Pancreas (tissue), 10 donors: Measurements from ENCODE around the gene MRPS18A. TPM values are rescaled to one million over a fixed set of nuclear protein-coding genes. Genes with fewer than 3 reads are reported as not detected.

ENCODE experiments used
- ATAC-seq, 4 donors: fragments of 200-7000 bp; cut with Tn5 transposase; one replicate each; pipeline versions ENCODE4 v1.8.0 to v1.9.1; 2020; ENCODE audit warnings: mild to moderate bottlenecking in 4 of 4, moderate library complexity in 4 of 4
- DNase-seq, 6 donors: peaks; one replicate each; pipeline ENCODE4 v3.0.0-alpha.2; 2020
- FAIRE-seq: peaks from 2 replicates; lab custom pipeline; 2012; peaks lifted over from hg19 to GRCh38; lab: Jason Lieb, UNC
- H3K27ac ChIP-seq, 4 donors: fragments of 200-600 bp; sonication (generic); 1 replicate in 3 of 4; 2 replicates in 1 of 4; pipeline versions ENCODE4 v1.5.0 to v1.8.0; 2020
- H3K27me3 ChIP-seq, 4 donors: fragments of 200-600 bp; one replicate each; pipeline ENCODE4 v1.8.0; 2021
- H3K36me3 ChIP-seq, 3 donors: fragments of 200-600 bp; sonication (generic) in 1 of 3; one replicate each; pipeline versions ENCODE4 v1.5.0 to v1.8.0; 2020 to 2021
- H3K4me1 ChIP-seq, 3 donors: fragments of 200-600 bp; one replicate each; pipeline ENCODE4 v1.8.0; 2021
- H3K4me3 ChIP-seq, 4 donors: fragments of 200-600 bp; sonication (generic) in 2 of 4; one replicate each; pipeline versions ENCODE4 v1.5.0 to v1.8.0; 2020 to 2021
- H3K9me3 ChIP-seq, 4 donors: fragments of 200-600 bp; one replicate each; pipeline ENCODE4 v1.8.0; 2021
- CTCF ChIP-seq, 4 donors: fragments of 200-600 bp; sonication (generic) in 3 of 4; IDR thresholded peaks; one replicate each; pipeline versions ENCODE4 v1.5.0 to v1.8.0; 2021; ENCODE audit warnings: antibody characterized with exemption in 4 of 4
- WGBS, 2 donors: extraction: QIAGEN DNeasy Blood & Tissue Kit; methylation state at CpG; one replicate each; pipeline ENCODE4 v1.1.7; 2013; 5-methylcytosine and 5-hydroxymethylcytosine counted together
- intact Hi-C, 3 donors: fragments of 100-400 bp; cut with DNase I; formaldehyde crosslinking; loops; one replicate each; pipeline versions ENCODE4 v1.11.1 to v1.14.2; 2022
- polyA plus RNA-seq, 2 donors: library from polyadenylated mRNA; stranded (reverse); fragments of 200-250 nt; gene quantifications; one replicate each; pipeline ENCODE4 v1.2.3, GENCODE V29; 2013
- total RNA-seq, 6 donors: library from RNA; stranded (reverse); fragmentation: NEBNext Ultra II Directional in 4 of 6; extraction: Animal tissue kit (Norgen Biotek cat#: 25700) in 4 of 6; gene quantifications; one replicate each; pipeline versions ENCODE4 v1.2.1 to v1.2.4, GENCODE V29; 2021 to 2023
- donor health status: healthy with polysubstance abuse.
- donor health status: DM: no; HTN: no; CAD: no; lungs with moderate emphysema.
- donor health status: DM: no; HTN: no; CAD: no.
- donor health status: control.
- donor health status: control.
- donor health status: Bipolar disorder and iron deficiency.
- donor health status: DM: yes; HTN: yes; CAD: no.
- donor health status: DM: no; HTN: no; CAD: no.
- donor health status: DM: no; HTN: no; CAD: no.
- donor health status: DM: yes; HTN: yes; CAD: no.

The MRPS18A gene
- total and polyA plus RNA-seq, 8 donors, result 10.9 to 24.6 (median 15.7) TPM

DNA sequence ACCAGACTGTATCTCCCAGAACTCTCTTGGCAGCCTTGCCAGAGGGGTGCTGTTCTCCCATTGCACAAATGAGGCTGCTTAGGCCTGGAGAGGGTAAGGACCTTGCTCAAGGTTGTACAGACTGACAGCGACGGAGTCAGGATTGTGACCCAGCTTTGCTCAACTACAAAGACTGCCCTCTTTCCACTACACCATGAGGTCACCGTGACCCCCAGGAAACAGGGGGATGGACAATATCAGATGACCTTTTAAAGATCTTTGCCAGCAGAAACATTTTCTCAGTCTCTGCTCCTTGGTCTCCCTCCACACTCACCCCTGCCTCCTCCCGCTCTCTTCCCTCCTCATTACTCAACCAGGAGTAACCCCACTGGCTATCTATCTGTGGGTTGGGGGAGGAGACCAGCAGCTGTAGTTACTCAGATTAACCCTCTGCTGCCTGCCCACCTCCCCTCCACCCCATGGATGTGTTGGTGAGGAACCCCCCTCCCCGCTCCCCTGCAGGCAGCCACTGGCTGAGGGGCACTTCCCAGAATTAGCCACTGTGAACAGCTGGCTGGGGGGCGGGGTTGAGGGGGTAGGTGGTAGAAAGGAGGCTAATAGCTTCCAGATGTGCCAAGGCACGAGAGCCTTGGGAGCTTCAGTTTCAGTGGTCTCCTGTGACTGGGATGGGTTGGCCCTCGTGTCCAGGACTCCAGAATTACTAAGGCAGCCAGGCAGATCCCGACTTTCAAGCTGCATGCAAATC lies 26.9 kb upstream of the MRPS18A start:
- H3K4me1 ChIP-seq, result no peaks in the 10 kb centered on the region
- 64 to 69% methylated on average over 9 of the region's 9 CpGs for WGBS, 2 donors
- H3K36me3 ChIP-seq, result no peaks in the 10 kb centered on the region
- intact Hi-C loops, result no loop called here
- H3K27me3 ChIP-seq, result no peaks in the 10 kb centered on the region
- H3K9me3 ChIP-seq, result no peaks in the 10 kb centered on the region
- TF ChIP-seq CTCF (IDR thresholded peaks at IDR 0.05), result no peak
- FAIRE-seq (no peak), ATAC-seq (peak in 3 of 4 donors; percentile 15 to 33 (median 28)), DNase-seq (no peak)
- H3K27ac ChIP-seq, result no peak overlapping the region
- no peak overlapping the region for H3K4me3 ChIP-seq

- no peaks in the 10 kb centered on the region for H3K27me3 ChIP-seq
- FAIRE-seq (no peak), DNase-seq (no peak), ATAC-seq (no peak)
- H3K27ac ChIP-seq, result no peak overlapping the region
- intact Hi-C loops, result no loop called here
- no peak overlapping the region for H3K4me3 ChIP-seq
- TF ChIP-seq CTCF (IDR thresholded peaks at IDR 0.05), result no peak
- no peaks in the 10 kb centered on the region for H3K9me3 ChIP-seq
- 88 to 90% methylated on average over 13 of the region's 13 CpGs for WGBS, 2 donors
- no peaks in the 10 kb centered on the region for H3K4me1 ChIP-seq
- H3K36me3 ChIP-seq, result no peaks in the 10 kb centered on the region
Measured at GRCh38 chr6:43713643-43714310, 26.2 kb upstream of the MRPS18A start.

- Histone ChIP-seq H3K27me3 (no peaks in the 10 kb centered on the region), H3K4me1 (no peaks in the 10 kb centered on the region), H3K36me3 (no peaks in the 10 kb centered on the region), H3K9me3 (no peaks in the 10 kb centered on the region), H3K4me3 (no peak overlapping the region), H3K27ac (no peak overlapping the region)
- no peak for TF ChIP-seq CTCF (IDR thresholded peaks at IDR 0.05)
- FAIRE-seq (no peak), DNase-seq (no peak), ATAC-seq (no peak)
- 74 to 90% methylated on average over 6 of the region's 6 CpGs for WGBS, 2 donors
- intact Hi-C loops, result no loop called here
Measured at GRCh38 chr6:43712579-43712978, 25.0 kb upstream of the MRPS18A start.

DNA sequence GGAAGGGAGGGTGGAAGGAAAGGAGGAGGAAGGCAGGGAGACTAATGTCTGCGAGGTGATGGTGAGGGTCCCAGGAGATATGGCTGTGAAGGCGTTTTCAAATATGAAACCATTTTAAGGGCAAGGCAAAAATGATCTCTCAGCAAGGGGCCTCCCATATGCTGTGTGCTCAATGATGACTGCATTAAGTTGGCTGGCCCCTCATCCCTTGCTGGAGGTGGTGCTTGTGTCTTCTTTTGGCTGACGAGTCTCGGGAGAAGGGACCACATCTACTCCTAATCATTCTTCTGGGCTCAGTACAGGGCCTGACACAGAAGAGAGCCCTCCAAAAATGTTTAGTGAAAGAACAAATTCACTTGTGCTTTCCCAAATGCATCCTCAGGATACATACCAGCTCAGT lies 23.0 kb upstream of the MRPS18A start:
- ATAC-seq (no peak), DNase-seq (no peak), FAIRE-seq (no peak)
- 66 to 73% methylated on average over 4 of the region's 4 CpGs for WGBS, 2 donors
- H3K9me3 ChIP-seq, result no peaks in the 10 kb centered on the region
- H3K4me1 ChIP-seq, result peaks cover 0 to 2% (median under 1%) of the 10 kb centered on the region in 3 donors
- no peak for TF ChIP-seq CTCF (IDR thresholded peaks at IDR 0.05)
- H3K27ac ChIP-seq, result no peak overlapping the region
- intact Hi-C loops, result no loop called here
- no peaks in the 10 kb centered on the region for H3K27me3 ChIP-seq
- H3K4me3 ChIP-seq, result no peak overlapping the region
- H3K36me3 ChIP-seq, result no peaks in the 10 kb centered on the region
